Renal cortical epithelial cell (primary cell): ENCODE measurements around the gene SMPD3. TPM values are rescaled to one million over a fixed set of nuclear protein-coding genes. Genes with fewer than 3 reads are reported as not detected.

ENCODE experiments used
- DNase-seq: peaks from one replicate; pipeline ENCODE4 v3.0.0-alpha.2; 2011; ENCODE audit warnings: low read depth
- total RNA-seq: library from RNA; depleted of rRNA; stranded (reverse); fragments of >200 nt; gene quantifications from 2 replicates; pipeline ENCODE4 v1.2.3, GENCODE V29; 2014

The SMPD3 gene
- total RNA-seq, 1 donor from 2014 or later: under 0.01 TPM

DNA sequence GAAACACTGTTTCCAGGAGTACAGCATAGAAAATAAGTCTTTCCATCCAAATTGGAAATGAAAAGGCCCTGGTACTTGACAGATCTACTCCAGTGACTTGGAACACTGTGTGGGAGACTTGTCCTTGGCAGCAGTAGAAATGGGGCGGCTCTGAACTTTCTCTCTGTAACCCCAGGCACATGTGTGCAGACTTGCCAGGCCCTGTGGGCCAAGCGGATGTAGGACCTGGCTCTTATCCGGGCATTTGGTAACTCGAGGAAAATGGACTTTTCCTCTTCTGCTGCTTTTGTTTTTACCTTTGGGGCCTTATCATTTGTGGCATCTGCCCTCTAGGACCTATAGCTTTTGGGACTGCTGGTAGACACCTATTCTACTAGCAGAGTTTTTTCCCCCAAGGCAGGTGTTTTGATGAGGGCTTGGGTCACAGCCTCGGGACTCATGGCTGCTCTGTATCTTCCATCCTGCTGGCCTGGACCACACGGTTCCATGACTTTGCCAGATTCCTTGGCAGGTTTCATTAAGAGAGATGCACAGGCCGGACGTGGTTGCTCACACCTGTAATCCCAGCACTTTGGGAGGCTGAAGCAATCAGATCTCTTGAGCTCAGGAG is 43.5 kb downstream of the SMPD3 start:
- DNase-seq: no peak

- no peak for DNase-seq
Observed at GRCh38 chr16:68403704-68404103, 44.6 kb downstream of the SMPD3 start.

- no peak for DNase-seq
Observed at GRCh38 chr16:68403177-68403576, 45.1 kb downstream of the SMPD3 start.

DNA sequence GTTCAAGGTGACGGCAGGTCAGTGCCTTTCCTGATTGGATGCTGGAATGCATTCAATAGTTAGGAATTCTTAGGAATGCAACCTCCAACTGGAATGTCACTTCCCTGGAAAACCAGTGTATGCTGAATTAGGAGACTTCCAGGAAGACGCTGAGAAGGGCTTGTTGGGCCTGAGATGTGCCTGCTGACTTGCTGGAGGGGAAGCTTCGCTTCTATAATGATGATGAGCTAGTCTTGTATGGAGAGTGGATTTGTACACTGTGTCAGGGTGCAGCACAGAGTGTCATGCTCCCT is 45.6 kb downstream of the SMPD3 start:
- DNase-seq: no peak

- DNase-seq: peak; percentile 28
Observed at GRCh38 chr16:68401871-68402747, 46.2 kb downstream of the SMPD3 start.

DNA sequence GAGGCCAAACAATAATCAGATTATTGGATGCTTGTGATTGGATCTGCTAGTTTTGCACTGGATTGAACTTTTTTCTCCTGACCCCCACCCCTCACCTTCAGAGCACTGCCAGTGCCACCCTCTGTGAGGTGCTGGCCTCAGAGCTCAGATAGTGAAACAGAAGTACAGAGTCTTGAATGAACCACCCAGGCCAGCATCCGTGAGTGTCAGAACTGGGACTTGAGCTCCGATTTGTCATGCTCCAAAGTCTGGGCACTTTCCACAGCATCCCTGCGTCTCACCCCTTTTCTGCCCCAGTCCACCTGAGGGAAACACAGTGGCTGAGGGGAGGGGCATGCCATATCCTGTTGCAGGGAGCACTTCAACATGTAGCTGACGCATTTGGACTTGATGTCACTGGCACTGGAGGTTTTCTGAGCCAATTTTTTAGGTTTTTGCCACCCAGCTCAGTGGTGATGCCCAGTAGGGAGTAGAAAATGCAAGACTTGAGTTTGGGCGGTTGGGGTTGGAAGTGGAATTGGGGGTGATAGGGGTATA is 47.3 kb downstream of the SMPD3 start:
- DNase-seq: no peak

DNA sequence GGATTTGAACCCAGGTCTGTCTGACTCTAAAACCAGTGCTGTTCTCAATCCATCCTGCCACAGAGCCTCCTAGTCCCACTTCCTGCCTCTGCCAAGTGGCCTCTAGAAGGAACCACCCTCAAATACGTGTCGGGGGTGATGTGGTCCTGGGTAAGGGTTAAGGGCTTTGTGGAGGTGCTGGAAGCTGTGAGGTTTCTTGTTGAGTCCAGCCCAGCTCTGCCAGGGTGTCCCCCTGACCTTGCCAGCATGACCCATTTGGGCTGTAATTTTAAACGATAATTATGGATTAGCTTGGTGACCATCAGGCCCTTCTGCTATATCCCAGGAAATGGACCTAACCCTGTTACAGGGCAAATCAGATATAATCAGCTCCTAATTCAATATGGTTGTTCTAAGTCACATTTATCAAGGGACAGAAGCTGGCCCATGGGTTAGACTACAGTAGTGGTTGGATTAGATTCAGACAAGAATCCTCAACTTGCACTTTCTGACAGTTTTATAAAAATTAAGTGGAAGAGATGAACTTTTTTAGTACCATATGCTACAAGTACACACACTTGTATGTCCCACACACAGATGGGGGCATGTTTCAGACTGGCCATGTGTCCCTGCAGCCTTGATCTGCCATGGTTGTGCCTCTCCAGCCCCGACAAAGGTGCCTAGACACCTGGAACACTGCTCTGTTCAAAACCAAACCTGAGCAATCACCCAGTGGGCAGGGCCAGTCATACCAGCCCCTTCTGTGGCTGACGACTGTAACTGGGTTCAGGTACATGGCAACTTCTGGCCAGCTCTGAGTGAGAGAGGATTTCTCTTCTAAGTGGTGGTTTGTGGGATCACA is 48.0 kb downstream of the SMPD3 start:
- DNase-seq: no peak

DNA sequence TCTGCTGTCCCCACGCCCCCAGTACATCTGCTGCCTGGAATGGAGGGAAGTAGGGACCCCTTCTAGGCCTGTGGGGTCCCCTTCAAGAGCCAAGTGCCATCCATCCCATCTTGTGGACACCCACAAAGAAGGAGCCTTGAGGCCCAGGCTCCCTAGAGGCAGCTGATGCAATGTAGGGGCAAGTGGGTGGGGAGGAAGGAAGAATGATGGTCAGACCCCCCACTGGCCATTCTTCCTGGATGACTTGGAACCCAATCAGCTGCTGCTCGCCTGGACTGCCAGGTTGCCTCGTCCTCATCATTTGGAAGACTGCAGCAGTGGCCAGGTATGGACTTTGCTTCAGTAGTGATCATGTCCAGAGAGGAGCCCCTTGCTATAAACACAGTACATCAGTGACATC is 48.9 kb downstream of the SMPD3 start:
- no peak for DNase-seq

DNA sequence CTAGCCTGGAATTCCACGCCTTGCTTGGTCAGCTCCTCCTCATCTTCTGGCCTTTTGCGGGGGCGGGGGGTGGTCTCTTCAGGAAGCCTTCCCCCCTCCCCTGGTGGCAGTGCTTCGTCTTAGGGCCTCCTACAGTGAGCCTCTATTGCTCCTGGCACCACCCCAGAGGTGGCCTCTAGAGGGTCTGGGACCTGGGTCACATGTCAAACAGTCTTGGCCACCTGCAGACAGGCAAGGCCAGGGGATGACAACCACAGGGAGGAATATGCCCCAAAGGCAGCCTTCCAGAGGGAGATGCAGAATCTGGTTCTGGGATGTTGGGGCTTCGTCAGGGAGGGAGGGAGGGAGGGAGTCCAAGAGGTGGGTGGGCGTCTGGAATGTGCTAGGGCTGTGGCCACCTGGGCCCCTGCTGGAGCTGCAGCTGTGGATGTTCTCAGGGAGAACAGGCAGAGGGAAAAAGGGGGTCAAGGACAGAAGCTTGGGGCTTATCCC is 50.6 kb downstream of the SMPD3 start:
- no peak for DNase-seq

- DNase-seq: peak; percentile 55
Observed at GRCh38 chr16:68396481-68396880, 51.8 kb downstream of the SMPD3 start.

- no peak for DNase-seq
Observed at GRCh38 chr16:68395815-68396214, 52.5 kb downstream of the SMPD3 start.

- no peak for DNase-seq
Observed at GRCh38 chr16:68395167-68395786, 53.0 kb downstream of the SMPD3 start.

DNA sequence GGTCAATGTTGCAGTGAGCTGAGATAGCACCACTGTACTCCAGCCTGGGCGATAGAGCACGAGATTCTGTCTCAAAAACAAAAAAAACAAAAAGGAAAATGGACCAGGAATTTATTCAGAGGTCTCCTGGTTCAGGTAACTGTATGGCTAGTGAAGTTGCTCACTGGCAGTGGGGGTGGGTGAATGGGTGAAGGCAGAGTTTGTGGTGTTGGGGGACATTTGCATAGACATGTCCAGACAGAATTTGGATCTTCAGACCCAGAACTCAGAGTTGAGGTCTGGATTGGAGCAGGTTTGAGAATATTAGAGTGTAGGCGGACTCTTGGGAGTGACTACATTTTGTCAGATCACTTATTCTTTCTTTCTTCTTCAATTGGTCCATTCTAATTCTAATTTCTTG is 55.0 kb downstream of the SMPD3 start:
- no peak for DNase-seq

DNA sequence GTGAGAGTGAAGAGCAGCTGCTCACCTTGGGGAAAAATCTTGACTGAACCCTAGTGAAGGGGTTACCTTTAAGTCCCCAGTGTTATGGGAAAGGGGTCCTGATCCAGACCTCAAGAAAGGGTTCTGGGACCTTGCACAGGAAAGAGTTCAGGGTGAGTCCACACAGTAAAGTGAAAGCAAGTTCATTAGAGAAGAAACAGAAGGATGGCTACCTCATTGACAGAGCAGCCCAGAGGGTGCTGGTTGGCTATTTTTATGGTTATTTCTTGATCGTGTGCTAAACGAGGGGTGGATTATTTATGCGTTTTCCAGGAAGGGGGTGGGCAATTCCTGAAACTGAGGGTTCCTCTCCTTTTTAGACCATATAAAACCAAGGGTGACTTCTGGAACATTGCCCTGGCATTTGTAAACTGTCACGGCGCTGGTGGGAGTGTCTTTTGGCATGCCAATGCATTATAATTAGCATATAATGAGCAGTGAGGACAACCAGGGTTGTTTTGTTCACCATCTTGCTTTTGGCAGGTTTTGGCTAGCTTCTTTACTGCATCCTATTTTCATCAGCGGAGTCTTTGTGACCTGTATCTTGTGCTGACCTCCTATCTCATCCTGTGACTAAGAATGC is 58.4 kb downstream of the SMPD3 start:
- DNase-seq: no peak

- no peak for DNase-seq
Observed at GRCh38 chr16:68389006-68389405, 59.3 kb downstream of the SMPD3 start.

- no peak for DNase-seq
Observed at GRCh38 chr16:68388124-68388523, 60.2 kb downstream of the SMPD3 start.

- DNase-seq: no peak
Observed at GRCh38 chr16:68387301-68387700, 61.0 kb downstream of the SMPD3 start.

DNA sequence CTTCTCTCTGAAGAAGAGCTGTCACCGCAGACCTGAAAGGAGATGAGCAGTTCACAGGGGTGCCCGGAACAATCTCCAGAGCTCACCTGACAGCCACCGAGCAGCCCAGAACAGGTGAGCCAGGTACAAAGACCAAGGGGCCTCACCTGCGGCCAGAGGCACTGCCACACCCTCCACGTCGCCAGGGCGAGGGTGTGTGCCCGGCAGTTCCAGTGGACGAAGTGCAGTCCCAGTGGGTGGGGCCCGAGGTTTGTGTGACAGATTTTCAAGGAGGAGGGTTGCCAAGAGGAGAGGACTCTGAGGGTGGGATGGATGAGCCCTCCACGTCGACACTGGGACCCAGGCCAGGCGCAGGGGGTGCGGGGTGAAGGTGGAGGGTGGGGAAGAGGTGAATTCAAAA is 61.7 kb downstream of the SMPD3 start:
- no peak for DNase-seq

DNA sequence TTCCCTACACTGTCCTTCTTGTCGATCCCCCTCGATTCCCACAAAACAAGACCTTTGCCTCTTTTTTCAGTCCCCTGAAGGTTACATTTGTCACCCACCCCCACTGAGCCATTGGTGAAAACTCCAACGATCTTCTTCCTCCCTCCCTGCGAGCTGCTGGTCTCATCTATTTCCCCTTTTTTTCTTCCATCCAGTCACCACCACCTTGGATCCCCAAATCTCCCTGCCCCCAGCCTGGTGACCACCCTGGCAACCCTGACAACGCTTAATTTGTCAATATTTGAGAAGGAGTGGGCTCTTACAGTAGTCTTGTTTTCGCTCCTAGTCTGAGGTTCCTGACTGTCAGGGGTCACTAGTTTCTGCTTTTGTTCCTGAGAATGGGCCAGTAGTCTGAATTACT is 62.9 kb downstream of the SMPD3 start:
- DNase-seq: no peak

DNA sequence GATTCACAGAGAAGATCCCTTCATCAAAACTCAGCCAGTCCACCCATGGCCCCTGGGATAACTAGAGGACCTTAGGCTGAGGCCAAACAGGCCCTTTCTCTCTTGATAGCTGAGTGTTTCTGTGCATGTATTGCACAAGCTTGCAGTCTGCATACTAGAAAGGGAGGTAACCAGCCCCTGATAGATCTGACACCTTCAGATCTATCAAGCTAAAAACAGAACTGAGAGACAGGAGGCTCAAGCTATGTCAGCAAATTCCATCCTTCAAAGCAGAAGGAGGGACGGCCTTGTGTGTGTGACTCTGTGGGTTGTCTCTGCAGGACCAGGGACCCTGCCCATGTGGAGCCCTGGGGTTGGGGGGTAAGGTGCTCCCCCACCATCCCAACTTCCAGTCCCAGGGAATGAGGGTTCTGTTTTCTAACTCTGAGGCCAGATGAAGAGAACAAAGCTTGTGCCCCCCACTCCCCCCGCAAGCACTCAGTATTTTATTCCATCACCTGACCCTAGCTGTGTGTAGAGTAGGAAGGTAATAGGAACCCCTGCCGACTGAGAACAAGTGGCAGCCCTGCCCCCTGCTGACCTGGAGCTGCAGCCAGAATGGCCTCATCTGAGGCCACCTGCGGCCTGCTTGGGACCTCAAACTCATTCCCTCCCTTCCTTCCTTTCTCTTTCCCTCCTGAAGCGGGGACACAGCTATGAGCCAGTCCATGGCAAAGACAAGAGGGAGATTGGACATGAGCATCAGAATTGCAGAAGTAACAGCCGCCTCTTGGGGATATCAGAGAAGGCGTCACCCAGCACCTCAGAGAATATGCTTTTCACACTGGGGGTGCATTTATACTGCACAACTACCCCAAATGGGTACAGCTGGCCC is 63.8 kb downstream of the SMPD3 start:
- DNase-seq: no peak
